Liver (tissue), 9 donors: ENCODE results near the gene KRTAP10-5. TPM values are rescaled to one million over a fixed set of nuclear protein-coding genes. Genes with fewer than 3 reads are reported as not detected.

ENCODE experiments used
- DNase-seq: peaks from one replicate; pipeline ENCODE4 v3.0.0-alpha.2; 2017; ENCODE audit warnings: low spot score
- H3K27ac ChIP-seq, 2 donors: one replicate each; pipeline ENCODE4 v1.7.0; 2013; ENCODE audit warnings: inconsistent platforms in 2 of 2, low read length in 2 of 2, control low read depth in 1 of 2, low read depth in 1 of 2, mild to moderate bottlenecking in 1 of 2
- H3K27me3 ChIP-seq, 4 donors: one replicate each; pipeline versions ENCODE4 v1.6.1 to v1.7.0; 2013; ENCODE audit warnings: low read length in 3 of 4, inconsistent platforms in 1 of 4, mild to moderate bottlenecking in 1 of 4, moderate library complexity in 1 of 4; ENCODE audit not compliant: control insufficient read depth in 4 of 4, insufficient read depth in 4 of 4
- H3K36me3 ChIP-seq, 4 donors: one replicate each; pipeline versions ENCODE4 v1.6.1 to v1.7.0; 2013; ENCODE audit warnings: low read length in 3 of 4, mild to moderate bottlenecking in 3 of 4, low read depth in 1 of 4, moderate library complexity in 1 of 4; ENCODE audit not compliant: control insufficient read depth in 4 of 4, insufficient read depth in 3 of 4
- H3K4me1 ChIP-seq, 4 donors: one replicate each; pipeline versions ENCODE4 v1.6.1 to v1.7.0; 2013; ENCODE audit warnings: low read length in 3 of 4, mild to moderate bottlenecking in 3 of 4, moderate library complexity in 1 of 4; ENCODE audit not compliant: control insufficient read depth in 4 of 4, insufficient read depth in 4 of 4
- H3K4me3 ChIP-seq, 3 donors: one replicate each; pipeline versions ENCODE4 v1.6.1 to v1.7.0; 2013; ENCODE audit warnings: low read length in 3 of 3, control low read depth in 1 of 3, low read depth in 1 of 3, mild to moderate bottlenecking in 1 of 3
- H3K9ac ChIP-seq, 2 donors: one replicate each; pipeline ENCODE4 v1.7.0; 2013; ENCODE audit warnings: low read length in 2 of 2, mild to moderate bottlenecking in 2 of 2, moderate library complexity in 2 of 2, control low read depth in 1 of 2, low read depth in 1 of 2
- H3K9me3 ChIP-seq, 4 donors: one replicate each; pipeline versions ENCODE4 v1.6.1 to v1.7.0; 2013; ENCODE audit warnings: low read length in 3 of 4; ENCODE audit not compliant: control insufficient read depth in 4 of 4
- EGR1 ChIP-seq, 2 donors: IDR thresholded peaks; 2 replicates each; pipeline ENCODE4 v1.6.1; 2016 to 2018; ENCODE audit warnings: antibody characterized with exemption in 2 of 2, low read depth in 2 of 2
- FOXA1 ChIP-seq: IDR thresholded peaks from 2 replicates; pipeline ENCODE4 v1.6.1; 2016; ENCODE audit warnings: antibody characterized with exemption
- FOXA2 ChIP-seq: IDR thresholded peaks from 2 replicates; pipeline ENCODE4 v1.6.1; 2016; ENCODE audit warnings: antibody characterized with exemption
- GABPA ChIP-seq, 2 donors: IDR thresholded peaks in 1 of 2; conservative IDR thresholded peaks in 1 of 2; 2 replicates each; pipeline ENCODE4 v1.6.1; 2016; ENCODE audit warnings: antibody characterized with exemption in 2 of 2, mild to moderate bottlenecking in 1 of 2, moderate library complexity in 1 of 2
- HNF4A ChIP-seq, 2 donors: conservative IDR thresholded peaks; 2 replicates each; pipeline ENCODE4 v1.6.1; 2016; ENCODE audit warnings: antibody characterized with exemption in 2 of 2, mild to moderate bottlenecking in 2 of 2
- HNF4G ChIP-seq: IDR thresholded peaks from 2 replicates; pipeline ENCODE4 v1.6.1; 2016; ENCODE audit warnings: antibody characterized with exemption
- JUND ChIP-seq, 2 donors: IDR thresholded peaks; 2 replicates each; pipeline ENCODE4 v1.6.1; 2016; ENCODE audit warnings: antibody characterized with exemption in 2 of 2
- NR2F2 ChIP-seq: IDR thresholded peaks from 2 replicates; pipeline ENCODE4 v1.6.1; 2016; ENCODE audit warnings: antibody characterized with exemption
- SP1 ChIP-seq: IDR thresholded peaks from 2 replicates; pipeline ENCODE4 v1.6.1; 2018; ENCODE audit warnings: antibody characterized with exemption, mild to moderate bottlenecking
- TAF1 ChIP-seq: conservative IDR thresholded peaks from 2 replicates; pipeline ENCODE4 v1.6.1; 2016; ENCODE audit warnings: antibody characterized with exemption, mild to moderate bottlenecking
- YY1 ChIP-seq: IDR thresholded peaks from 2 replicates; pipeline ENCODE4 v1.6.1; 2016; ENCODE audit warnings: antibody characterized with exemption, mild to moderate bottlenecking
- WGBS: extraction: QIAGEN DNeasy Blood & Tissue Kit; methylation state at CpG from one replicate; pipeline ENCODE4 v1.1.7; 2013; 5-methylcytosine and 5-hydroxymethylcytosine counted together
- polyA plus RNA-seq, 2 donors: library from polyadenylated mRNA; stranded (reverse) in 1 of 2; unstranded in 1 of 2; fragments of 200-250 nt in 1 of 2; fragments of >200 nt in 1 of 2; fragmentation: Nextera tagmentation in 1 of 2; extraction: Ambion mirVana in 1 of 2; gene quantifications; one replicate each; pipeline versions ENCODE4 v1.2.1 to v1.2.3, GENCODE V29; 2013 to 2015
- total RNA-seq, 2 donors: library from RNA; depleted of rRNA; stranded (reverse); fragments of >200 nt; gene quantifications; one replicate each; pipeline ENCODE4 v1.2.3, GENCODE V29; 2014
- TF ChIP-seq, protein P1 (sequence below): IDR thresholded peaks from 2 replicates; pipeline ENCODE4 v1.6.1; 2016; ENCODE audit warnings: antibody characterized with exemption
- TF ChIP-seq, protein P2 (sequence below): IDR thresholded peaks from 2 replicates; pipeline ENCODE4 v1.6.1; 2016; ENCODE audit warnings: antibody characterized with exemption
- TF ChIP-seq, protein P3 (sequence below): fragments of 150-350 bp; IDR thresholded peaks from 2 replicates; pipeline ENCODE4 v1.5.1; 2017; ENCODE audit warnings: improper control_type of control experiment, low read depth, low read length; ENCODE audit not compliant: missing input control
- TF ChIP-seq, protein P4 (sequence below): IDR thresholded peaks from 2 replicates; pipeline ENCODE4 v1.6.1; 2016; ENCODE audit warnings: antibody characterized with exemption, mild to moderate bottlenecking
- donor health status: healthy.
- donor health status: healthy.
- donor health status: healthy.
- donor health status: healthy.
- donor health status: healthy.

KRTAP10-5 gene
- total and polyA plus RNA-seq, 4 donors: not detected

DNA sequence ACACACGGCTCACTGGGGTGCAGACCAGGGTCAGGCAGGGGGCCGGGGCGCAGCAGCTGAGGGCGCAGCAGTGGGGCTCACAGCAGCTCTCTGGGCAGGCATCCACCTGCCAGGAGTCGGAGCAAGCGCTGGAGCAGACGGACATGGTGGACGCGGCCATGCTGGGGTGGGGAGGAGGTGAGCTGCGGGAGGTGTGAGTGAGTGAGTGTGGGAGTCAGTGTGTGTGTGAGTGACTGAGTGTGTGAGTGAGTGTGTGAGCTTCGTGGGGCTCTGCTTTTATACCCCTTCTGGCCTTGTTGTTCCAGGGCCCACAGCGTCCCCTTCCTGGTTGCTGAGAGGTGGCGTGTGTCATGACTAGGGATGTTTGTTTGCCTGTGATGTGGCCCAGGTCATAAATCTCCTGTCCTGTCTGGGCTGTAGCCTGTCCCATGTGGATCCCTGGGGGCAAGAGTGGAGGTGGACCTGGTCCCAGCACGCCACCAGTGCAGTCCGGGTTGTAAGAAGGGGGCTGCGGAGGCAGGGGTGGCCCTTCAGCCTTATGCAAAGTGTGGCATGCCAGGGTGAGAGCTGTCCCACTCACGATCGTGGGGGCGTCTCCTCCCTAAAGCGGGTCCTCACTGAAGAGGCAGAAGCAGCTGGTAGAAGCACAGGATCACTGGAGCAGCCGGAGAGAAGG lies 40.3 kb downstream of the KRTAP10-5 start, which contains the start of gene KRTAP10-1:
TSS of gene KRTAP10-1 (minus strand) at position 205 of the 676 bp plus-strand sequence. CDS start at position 160, 45 bp downstream.
- H3K9ac ChIP-seq: no peak within 1 kb of the TSS
- H3K36me3 ChIP-seq: no peaks in the 10 kb centered on the region
- 77% methylated on average over 21 of the region's 21 CpGs for WGBS
- H3K27me3 ChIP-seq: no peaks in the 10 kb centered on the region
- H3K9me3 ChIP-seq: no peaks in the 10 kb centered on the region
- no peak within 1 kb of the TSS for H3K27ac ChIP-seq
- TF ChIP-seq HNF4A (conservative IDR thresholded peaks at IDR 0.05) (no peak), JUND (IDR thresholded peaks at IDR 0.05) (no peak), EGR1 (IDR thresholded peaks at IDR 0.05; ENCODE audit: low read depth in 2 of 2) (no peak), SP1 (no peak), HNF4G (no peak), FOXA2 (no peak), FOXA1 (no peak), NR2F2 (no peak), GABPA (IDR thresholded peaks at IDR 0.05 in 1 of 2, conservative IDR thresholded peaks at IDR 0.05 in 1 of 2) (no peak)
- TF ChIP-seq, protein P1, sequence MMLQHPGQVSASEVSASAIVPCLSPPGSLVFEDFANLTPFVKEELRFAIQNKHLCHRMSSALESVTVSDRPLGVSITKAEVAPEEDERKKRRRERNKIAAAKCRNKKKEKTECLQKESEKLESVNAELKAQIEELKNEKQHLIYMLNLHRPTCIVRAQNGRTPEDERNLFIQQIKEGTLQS: no peak
- TF ChIP-seq, protein P2, sequence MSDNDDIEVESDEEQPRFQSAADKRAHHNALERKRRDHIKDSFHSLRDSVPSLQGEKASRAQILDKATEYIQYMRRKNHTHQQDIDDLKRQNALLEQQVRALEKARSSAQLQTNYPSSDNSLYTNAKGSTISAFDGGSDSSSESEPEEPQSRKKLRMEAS: no peak
- peak; percentile 13 for DNase-seq
- no peaks in the 10 kb centered on the region for H3K4me1 ChIP-seq
- no peak within 1 kb of the TSS for H3K4me3 ChIP-seq

DNA sequence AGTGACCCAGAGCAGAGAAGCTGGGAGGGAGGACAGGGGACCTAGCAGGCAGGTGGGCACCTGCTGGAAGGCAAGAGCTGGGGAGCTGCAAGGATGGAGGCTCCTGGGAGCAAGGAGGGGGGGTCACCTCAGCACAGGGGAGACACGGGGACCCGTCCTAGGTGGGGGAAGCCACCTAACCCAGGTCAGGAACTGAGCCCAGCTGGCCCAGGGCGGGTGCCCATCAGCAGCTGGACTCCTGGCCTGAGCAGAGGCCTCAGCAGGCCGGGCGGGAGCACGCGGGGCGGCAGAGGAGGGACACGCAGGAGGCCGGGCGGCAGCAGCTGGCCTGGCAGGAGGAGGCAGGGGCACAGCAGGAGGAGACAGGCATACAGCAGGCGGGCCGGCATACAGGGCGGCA lies 41.4 kb downstream of the KRTAP10-5 start:
- Histone ChIP-seq H3K9ac (no peak overlapping the region), H3K9me3 (no peaks in the 10 kb centered on the region), H3K4me1 (no peaks in the 10 kb centered on the region), H3K27ac (no peak overlapping the region), H3K4me3 (no peak overlapping the region), H3K36me3 (no peaks in the 10 kb centered on the region), H3K27me3 (no peaks in the 10 kb centered on the region)
- DNase-seq: peak; percentile 13
- 73% methylated on average over 14 of the region's 14 CpGs for WGBS
- TF ChIP-seq JUND (IDR thresholded peaks at IDR 0.05): no peak
- TF ChIP-seq FOXA2: no peak
- no peak for TF ChIP-seq YY1
- TF ChIP-seq, protein P1: no peak
- TF ChIP-seq, protein P3, sequence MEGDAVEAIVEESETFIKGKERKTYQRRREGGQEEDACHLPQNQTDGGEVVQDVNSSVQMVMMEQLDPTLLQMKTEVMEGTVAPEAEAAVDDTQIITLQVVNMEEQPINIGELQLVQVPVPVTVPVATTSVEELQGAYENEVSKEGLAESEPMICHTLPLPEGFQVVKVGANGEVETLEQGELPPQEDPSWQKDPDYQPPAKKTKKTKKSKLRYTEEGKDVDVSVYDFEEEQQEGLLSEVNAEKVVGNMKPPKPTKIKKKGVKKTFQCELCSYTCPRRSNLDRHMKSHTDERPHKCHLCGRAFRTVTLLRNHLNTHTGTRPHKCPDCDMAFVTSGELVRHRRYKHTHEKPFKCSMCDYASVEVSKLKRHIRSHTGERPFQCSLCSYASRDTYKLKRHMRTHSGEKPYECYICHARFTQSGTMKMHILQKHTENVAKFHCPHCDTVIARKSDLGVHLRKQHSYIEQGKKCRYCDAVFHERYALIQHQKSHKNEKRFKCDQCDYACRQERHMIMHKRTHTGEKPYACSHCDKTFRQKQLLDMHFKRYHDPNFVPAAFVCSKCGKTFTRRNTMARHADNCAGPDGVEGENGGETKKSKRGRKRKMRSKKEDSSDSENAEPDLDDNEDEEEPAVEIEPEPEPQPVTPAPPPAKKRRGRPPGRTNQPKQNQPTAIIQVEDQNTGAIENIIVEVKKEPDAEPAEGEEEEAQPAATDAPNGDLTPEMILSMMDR: no peak

DNA sequence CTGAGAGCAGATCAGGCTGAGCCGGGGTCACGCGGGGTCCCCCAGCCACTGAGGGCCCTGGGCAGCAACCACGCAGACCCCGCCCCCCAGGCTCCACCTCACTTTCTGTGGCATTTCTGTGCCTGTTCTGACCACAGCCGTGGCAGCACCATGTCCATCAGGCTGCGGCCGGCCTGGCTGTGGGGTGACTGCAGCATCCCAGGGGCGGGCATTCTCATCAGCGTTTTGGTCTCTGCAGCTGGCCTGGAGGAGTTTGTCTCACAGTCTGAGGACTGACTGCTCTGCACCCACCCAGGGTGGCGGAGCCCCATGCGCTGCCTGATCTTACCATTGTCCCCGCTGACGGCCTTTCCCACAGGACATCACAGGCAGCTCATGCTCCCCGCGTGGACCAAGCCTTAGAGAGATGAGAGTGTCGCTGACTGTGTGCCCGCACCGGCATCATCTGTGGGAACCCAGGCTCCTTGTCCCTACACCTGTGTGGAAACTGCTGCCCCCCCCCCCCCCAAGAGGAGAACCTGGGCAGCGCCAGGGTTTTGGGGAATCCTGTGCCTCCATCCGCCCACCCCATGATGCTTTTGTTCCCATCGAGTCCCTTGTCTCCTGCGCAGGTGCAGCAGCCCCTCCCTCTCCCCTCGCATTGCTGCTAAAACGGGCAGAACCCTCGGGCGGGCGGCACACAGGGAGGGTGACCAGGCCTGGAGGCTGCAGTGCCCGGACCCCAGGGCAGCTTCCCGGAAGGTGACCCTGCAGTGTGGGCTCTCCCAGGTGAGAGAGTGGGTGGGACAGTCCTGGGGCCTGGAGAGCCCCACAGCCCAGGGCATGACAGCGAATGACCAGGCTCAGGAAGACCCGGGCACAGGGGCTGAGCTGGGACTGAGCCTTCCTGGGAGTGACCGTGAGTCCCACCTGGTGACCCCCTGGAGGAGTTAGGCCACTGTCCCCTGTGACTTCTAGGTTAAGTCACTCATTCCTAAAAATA lies 42.2 kb downstream of the KRTAP10-5 start:
- Histone ChIP-seq H3K4me3 (no peak overlapping the region), H3K27ac (no peak overlapping the region), H3K9ac (no peak overlapping the region), H3K27me3 (no peaks in the 10 kb centered on the region), H3K36me3 (no peaks in the 10 kb centered on the region), H3K9me3 (no peaks in the 10 kb centered on the region), H3K4me1 (no peaks in the 10 kb centered on the region)
- DNase-seq: no peak
- 95% methylated on average over 33 of the region's 33 CpGs for WGBS
- TF ChIP-seq SP1 (no peak), TAF1 (no peak), HNF4G (no peak), HNF4A (conservative IDR thresholded peaks at IDR 0.05) (no peak), NR2F2 (no peak), FOXA1 (no peak), EGR1 (IDR thresholded peaks at IDR 0.05; ENCODE audit: low read depth in 2 of 2) (no peak)
- TF ChIP-seq, protein P4, sequence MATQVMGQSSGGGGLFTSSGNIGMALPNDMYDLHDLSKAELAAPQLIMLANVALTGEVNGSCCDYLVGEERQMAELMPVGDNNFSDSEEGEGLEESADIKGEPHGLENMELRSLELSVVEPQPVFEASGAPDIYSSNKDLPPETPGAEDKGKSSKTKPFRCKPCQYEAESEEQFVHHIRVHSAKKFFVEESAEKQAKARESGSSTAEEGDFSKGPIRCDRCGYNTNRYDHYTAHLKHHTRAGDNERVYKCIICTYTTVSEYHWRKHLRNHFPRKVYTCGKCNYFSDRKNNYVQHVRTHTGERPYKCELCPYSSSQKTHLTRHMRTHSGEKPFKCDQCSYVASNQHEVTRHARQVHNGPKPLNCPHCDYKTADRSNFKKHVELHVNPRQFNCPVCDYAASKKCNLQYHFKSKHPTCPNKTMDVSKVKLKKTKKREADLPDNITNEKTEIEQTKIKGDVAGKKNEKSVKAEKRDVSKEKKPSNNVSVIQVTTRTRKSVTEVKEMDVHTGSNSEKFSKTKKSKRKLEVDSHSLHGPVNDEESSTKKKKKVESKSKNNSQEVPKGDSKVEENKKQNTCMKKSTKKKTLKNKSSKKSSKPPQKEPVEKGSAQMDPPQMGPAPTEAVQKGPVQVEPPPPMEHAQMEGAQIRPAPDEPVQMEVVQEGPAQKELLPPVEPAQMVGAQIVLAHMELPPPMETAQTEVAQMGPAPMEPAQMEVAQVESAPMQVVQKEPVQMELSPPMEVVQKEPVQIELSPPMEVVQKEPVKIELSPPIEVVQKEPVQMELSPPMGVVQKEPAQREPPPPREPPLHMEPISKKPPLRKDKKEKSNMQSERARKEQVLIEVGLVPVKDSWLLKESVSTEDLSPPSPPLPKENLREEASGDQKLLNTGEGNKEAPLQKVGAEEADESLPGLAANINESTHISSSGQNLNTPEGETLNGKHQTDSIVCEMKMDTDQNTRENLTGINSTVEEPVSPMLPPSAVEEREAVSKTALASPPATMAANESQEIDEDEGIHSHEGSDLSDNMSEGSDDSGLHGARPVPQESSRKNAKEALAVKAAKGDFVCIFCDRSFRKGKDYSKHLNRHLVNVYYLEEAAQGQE: no peak
- TF ChIP-seq, protein P2: no peak
